ENCODE measurements around the gene LCN12.

- TF ChIP-seq YY1 (IDR thresholded peaks at IDR 0.05; ENCODE audit: insufficient read depth, insufficient read length) (no peak), SUZ12 (IDR thresholded peaks at IDR 0.05; ENCODE audit: extremely low read depth, insufficient read depth, insufficient read length) (no peak)
Observed at GRCh38 chr9:136928591-136928990, 23.5 kb upstream of the LCN12 start.
